Hindlimb muscle (tissue), 1 donor: ENCODE results near the gene ERVK3-1. TPM values are rescaled to one million over a fixed set of nuclear protein-coding genes. Genes with fewer than 3 reads are reported as not detected.

ENCODE experiments used
- DNase-seq: peaks from one replicate; pipeline ENCODE4 v3.0.0-alpha.2; 2013
- polyA plus RNA-seq: library from polyadenylated mRNA; unstranded; fragments of 120-200 nt; gene quantifications from one replicate; pipeline ENCODE4 v1.2.1, GENCODE V29; 2013; ENCODE audit not compliant: insufficient read length

The ERVK3-1 gene
- polyA plus RNA-seq, 1 donor: 33.0 TPM

GRCh38 chr19:58364146-58364545 is 59.0 kb downstream of the ERVK3-1 start:
- no peak for DNase-seq

Other genes with a start within 250 kb of the ERVK3-1 start
- 13.8 TPM for gene ZNF135, start 246.1 kb upstream of the ERVK3-1 start, polyA plus RNA-seq
- 64.4 TPM for gene ZSCAN18, start 207.1 kb upstream of the ERVK3-1 start, polyA plus RNA-seq
- gene ZNF329, start 154.6 kb upstream of the ERVK3-1 start, polyA plus RNA-seq: 12.1 TPM
- 11.5 TPM for gene ZNF274, start 122.3 kb upstream of the ERVK3-1 start, polyA plus RNA-seq
- gene ZNF544, start 76.5 kb upstream of the ERVK3-1 start, polyA plus RNA-seq: 17.6 TPM
- gene ZNF8, start 26.4 kb upstream of the ERVK3-1 start, polyA plus RNA-seq: 5.7 TPM
- 3.2 TPM for gene ZSCAN22, start 21.6 kb downstream of the ERVK3-1 start, polyA plus RNA-seq
- gene A1BG, start 48.1 kb downstream of the ERVK3-1 start, polyA plus RNA-seq: 2.6 TPM
- gene ZNF497, start 57.4 kb downstream of the ERVK3-1 start, polyA plus RNA-seq: 2.4 TPM
- 1.6 TPM for gene ZNF837, start 75.7 kb downstream of the ERVK3-1 start, polyA plus RNA-seq
- gene RPS5, start 81.9 kb downstream of the ERVK3-1 start, polyA plus RNA-seq: 1,753 TPM
- gene RNF225, start 90.3 kb downstream of the ERVK3-1 start, polyA plus RNA-seq: not detected
- gene ZNF584, start 103.3 kb downstream of the ERVK3-1 start, polyA plus RNA-seq: 5.4 TPM
- 6.1 TPM for gene ZNF132, start 134.8 kb downstream of the ERVK3-1 start, polyA plus RNA-seq
- 4.0 TPM for gene ZNF324B, start 146.2 kb downstream of the ERVK3-1 start, polyA plus RNA-seq
- 6.3 TPM for gene ZNF324, start 161.7 kb downstream of the ERVK3-1 start, polyA plus RNA-seq
- gene ZNF446, start 171.0 kb downstream of the ERVK3-1 start, polyA plus RNA-seq: 8.7 TPM
- gene SLC27A5, start 206.6 kb downstream of the ERVK3-1 start, polyA plus RNA-seq: 6.1 TPM
- 11.6 TPM for gene ZBTB45, start 214.4 kb downstream of the ERVK3-1 start, polyA plus RNA-seq
- gene TRIM28, start 238.7 kb downstream of the ERVK3-1 start, polyA plus RNA-seq: 357 TPM
- 77.9 TPM for gene CHMP2A, start 249.7 kb downstream of the ERVK3-1 start, polyA plus RNA-seq